GM12873 (cell line): ENCODE data around the gene DEGS1.

Experiments used
- CTCF ChIP-seq: IDR thresholded peaks from 2 replicates; pipeline ENCODE4 v1.5.1; 2012; ENCODE audit warnings: low read depth, mild to moderate bottlenecking, moderate library complexity, low read length, control low read depth; ENCODE audit not compliant: insufficient read depth; ENCODE audit errors: missing control alignments

Gene DEGS1

GRCh38 chr1:224217655-224218623, 34.9 kb downstream of the DEGS1 start:
- no peak for TF ChIP-seq CTCF

- no peak for TF ChIP-seq CTCF
These were observed 36.1 kb downstream of the DEGS1 start for GRCh38 chr1:224219011-224219611.

GRCh38 chr1:224219612-224220059, 36.6 kb downstream of the DEGS1 start:
- no peak for TF ChIP-seq CTCF

- no peak for TF ChIP-seq CTCF
These were observed 41.0 kb downstream of the DEGS1 start for GRCh38 chr1:224223819-224224714.

- no peak for TF ChIP-seq CTCF
These were observed 43.9 kb downstream of the DEGS1 start for GRCh38 chr1:224226849-224227502.

- TF ChIP-seq CTCF, result no peak
These were observed 51.0 kb downstream of the DEGS1 start for GRCh38 chr1:224234017-224234416.
